ENCODE measurements around the gene ZDHHC21.
"Not testable (repeated sequence)": the region's sequence is repeated elsewhere in the genome, so short reads cannot be mapped to it uniquely, and the experiment has no call there.

The ZDHHC21 gene

GRCh38 chr9:14693251-14693861, at the start of gene ZDHHC21:
Gene ZDHHC21, minus strand, starts transcription at chr9:14693432. Its CDS starts 19,092 bp downstream, at chr9:14674340.
- peak; percentile 13 for DNase-seq

GRCh38 chr9:14741369-14741768, 48.1 kb upstream of the ZDHHC21 start:
- no peak for DNase-seq

GRCh38 chr9:14733133-14733532, 39.9 kb upstream of the ZDHHC21 start:
- DNase-seq, result no peak

- no peak for DNase-seq
Observed at GRCh38 chr9:14731294-14731981, 38.2 kb upstream of the ZDHHC21 start.

GRCh38 chr9:14730461-14730898, 37.2 kb upstream of the ZDHHC21 start:
- DNase-seq, result no peak

GRCh38 chr9:14723301-14723700, 30.1 kb upstream of the ZDHHC21 start:
- no peak for DNase-seq

GRCh38 chr9:14722391-14723035, 29.3 kb upstream of the ZDHHC21 start, which contains the start of gene CER1:
Gene CER1, minus strand, starts transcription at chr9:14722733. Its CDS starts 61 bp downstream, at chr9:14722672.
- DNase-seq, result no peak

GRCh38 chr9:14719231-14719923, 26.1 kb upstream of the ZDHHC21 start:
- DNase-seq, result no peak

GRCh38 chr9:14715102-14715501, 21.9 kb upstream of the ZDHHC21 start:
- DNase-seq, result no peak

- DNase-seq, result no peak
Observed at GRCh38 chr9:14713187-14713767, 20.0 kb upstream of the ZDHHC21 start.

- DNase-seq, result no peak
Observed at GRCh38 chr9:14710804-14711203, 17.6 kb upstream of the ZDHHC21 start.

GRCh38 chr9:14706530-14707140, 13.4 kb upstream of the ZDHHC21 start:
- DNase-seq, result no peak

- no peak for DNase-seq
Observed at GRCh38 chr9:14705079-14705478, 11.8 kb upstream of the ZDHHC21 start.

- DNase-seq, result no peak
Observed at GRCh38 chr9:14704281-14704680, 11.0 kb upstream of the ZDHHC21 start.

GRCh38 chr9:14702200-14702720, 9.0 kb upstream of the ZDHHC21 start:
- no peak for DNase-seq

GRCh38 chr9:14692470-14693250, 572 bp downstream of the ZDHHC21 start:
- no peak for DNase-seq

GRCh38 chr9:14690948-14691730, 2.1 kb downstream of the ZDHHC21 start:
- DNase-seq, result no peak

- DNase-seq, result no peak
Observed at GRCh38 chr9:14687042-14687719, 6.1 kb downstream of the ZDHHC21 start.

- DNase-seq, result no peak
Observed at GRCh38 chr9:14686168-14686567, 7.1 kb downstream of the ZDHHC21 start.

GRCh38 chr9:14682616-14683015, 10.6 kb downstream of the ZDHHC21 start:
- DNase-seq, result not testable (repeated sequence)
